Activated naive CD4-positive, alpha-beta T cell (primary cell): ENCODE data around the gene ATP2A1.

ENCODE experiments used
- DNase-seq, 4 experiments: peaks; one replicate each; lab custom pipeline; 2025; lab: John Stamatoyannopoulos, UW

Gene ATP2A1

GRCh38 chr16:28878083-28878926 is at the start of gene ATP2A1:
Gene ATP2A1, plus strand, starts transcription at chr16:28878488. Its CDS starts 184 bp downstream, at chr16:28878672.
- DNase-seq, result no peak

GRCh38 chr16:28829747-28830146 is 48.5 kb upstream of the ATP2A1 start:
- DNase-seq, result no peak

GRCh38 chr16:28830531-28830930 is 47.8 kb upstream of the ATP2A1 start:
- DNase-seq, result no peak

DNA sequence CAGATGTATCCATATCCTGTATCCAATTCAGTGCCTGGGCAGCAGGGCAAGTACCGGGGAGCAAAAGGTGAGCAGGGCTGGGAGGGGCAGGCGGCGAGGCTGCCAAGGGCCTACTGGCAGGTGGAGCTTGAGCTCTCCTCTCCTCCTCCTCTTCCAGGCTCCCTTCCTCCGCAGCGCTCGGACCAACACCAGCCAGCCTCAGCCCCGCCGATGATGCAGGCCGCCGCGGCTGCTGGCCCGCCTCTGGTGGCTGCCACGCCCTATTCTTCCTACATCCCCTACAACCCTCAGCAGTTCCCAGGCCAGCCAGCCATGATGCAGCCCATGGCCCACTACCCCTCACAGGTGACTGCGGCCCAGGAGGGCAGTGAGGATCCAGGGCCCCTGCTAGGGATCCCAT is 43.9 kb upstream of the ATP2A1 start:
- DNase-seq, result no peak

- no peak for DNase-seq
Observed at GRCh38 chr16:28834873-28835863, 43.1 kb upstream of the ATP2A1 start.

GRCh38 chr16:28835864-28836760 is 42.2 kb upstream of the ATP2A1 start:
- no peak for DNase-seq

DNA sequence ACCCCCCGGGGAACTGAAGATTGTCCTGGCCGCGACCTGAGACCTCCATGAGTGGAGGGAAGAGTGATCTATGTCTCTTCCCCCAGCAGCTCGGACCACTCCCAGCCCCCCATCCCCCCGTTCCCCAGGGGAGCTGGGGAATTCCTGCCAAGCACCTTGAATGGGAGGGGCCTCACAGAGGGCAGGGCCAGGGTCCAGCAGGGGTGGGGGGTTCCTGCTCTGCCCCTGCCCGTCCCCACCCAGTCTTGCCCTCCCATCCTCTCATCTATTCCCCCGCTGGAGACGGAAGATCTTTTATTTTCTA is 41.6 kb upstream of the ATP2A1 start:
- DNase-seq, result no peak

DNA sequence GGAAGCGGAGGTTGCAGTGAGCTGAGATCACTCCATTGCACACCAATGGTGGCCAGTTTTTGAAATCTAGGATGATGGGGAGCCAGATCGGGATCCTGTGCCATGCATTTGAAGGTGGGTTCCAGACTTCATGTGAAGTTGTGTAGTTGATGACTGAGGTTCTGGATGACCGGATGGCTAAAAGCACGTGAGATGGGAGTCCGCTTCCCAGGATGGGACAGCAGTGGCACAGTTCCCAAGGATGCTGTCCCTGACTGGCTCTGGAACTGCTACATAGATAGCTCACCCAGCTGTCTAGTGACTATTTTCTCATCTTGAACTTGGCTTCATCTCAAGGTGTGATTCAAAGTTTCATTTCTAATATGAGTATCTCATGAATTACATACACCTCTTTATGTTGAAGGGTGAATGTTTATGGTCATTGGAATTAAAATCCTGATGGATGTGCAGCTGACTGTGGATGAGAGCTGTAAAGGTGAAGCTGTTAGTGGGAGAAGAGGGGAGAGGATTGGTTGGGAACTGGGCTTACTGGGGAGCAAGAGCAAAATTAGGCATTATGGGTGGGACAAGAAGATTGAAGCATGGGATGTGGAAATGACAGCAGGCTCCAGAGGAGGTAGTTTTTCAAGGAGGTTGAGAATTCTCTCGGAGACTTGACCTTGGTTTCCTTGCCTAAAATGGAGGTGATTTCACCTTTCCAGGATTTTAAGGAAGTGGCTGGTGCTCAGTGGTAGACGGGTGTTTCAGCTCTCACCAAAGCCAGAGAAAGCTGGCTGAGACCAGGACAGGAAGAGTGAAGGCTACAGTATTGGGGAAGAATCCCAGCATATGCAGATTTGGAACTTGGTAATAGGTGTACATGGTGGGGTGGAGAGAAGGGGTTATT is 40.4 kb upstream of the ATP2A1 start:
- no peak for DNase-seq

GRCh38 chr16:28838558-28838918 is 39.8 kb upstream of the ATP2A1 start:
- DNase-seq, result no peak

GRCh38 chr16:28839004-28839639 is 39.2 kb upstream of the ATP2A1 start:
- no peak for DNase-seq

DNA sequence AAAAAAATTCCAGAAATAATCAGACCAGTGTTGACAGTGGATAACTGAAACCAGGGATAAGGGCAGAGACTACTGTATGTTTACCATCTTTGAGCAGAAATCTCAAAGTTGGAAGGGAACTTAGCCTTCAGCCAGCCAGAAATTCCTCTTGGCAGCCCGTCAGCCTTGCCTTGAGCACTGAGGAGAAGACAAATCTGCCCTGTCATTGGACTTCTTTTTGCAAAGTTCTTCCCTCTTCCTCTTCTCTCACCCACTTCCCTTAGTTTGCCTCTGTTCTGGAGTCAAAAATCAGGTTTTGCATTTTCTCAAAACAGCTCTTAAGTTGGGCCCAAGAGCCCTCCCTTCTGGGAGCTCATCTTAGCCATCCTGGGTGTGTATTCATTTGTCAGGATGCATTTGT is 38.4 kb upstream of the ATP2A1 start:
- DNase-seq, result no peak

DNA sequence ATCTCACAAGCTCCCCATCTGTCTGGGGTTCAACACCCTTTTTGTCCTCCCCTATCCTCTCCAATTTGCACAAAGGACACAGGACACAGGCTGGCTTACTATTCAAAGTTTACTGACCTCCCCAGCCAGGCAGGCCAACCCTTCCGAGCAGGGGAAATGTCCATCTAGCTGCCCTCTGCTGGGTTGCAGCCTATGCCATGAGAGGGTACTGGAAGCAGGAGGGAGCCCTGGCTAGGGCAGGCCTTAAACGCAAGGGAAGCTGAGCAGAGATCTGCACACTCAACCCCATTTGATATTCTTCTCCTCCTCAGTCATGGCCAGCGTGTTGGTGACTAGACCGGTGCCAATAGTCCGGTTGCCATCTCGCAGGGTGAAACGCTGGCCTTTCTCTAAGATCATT is 35.6 kb upstream of the ATP2A1 start:
- no peak for DNase-seq

DNA sequence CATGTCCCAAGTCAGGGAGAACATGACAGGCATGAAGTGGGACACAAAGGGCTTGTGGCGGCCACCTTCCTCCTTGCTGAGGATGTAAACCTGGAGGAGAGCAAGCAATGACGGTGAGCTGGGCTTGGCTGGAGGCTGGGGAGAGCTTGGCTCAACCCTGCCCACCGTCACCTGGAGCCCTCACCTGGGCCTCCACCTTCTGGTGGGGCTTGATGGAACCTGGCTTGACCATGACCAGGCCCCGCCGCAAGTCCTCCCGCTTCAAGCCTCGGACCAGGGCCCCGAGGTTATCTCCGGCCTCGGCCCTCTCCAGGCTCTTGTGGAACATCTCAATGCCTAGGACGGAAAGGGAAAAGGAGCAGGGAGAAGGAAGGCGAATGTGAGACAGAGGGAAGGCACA is 34.5 kb upstream of the ATP2A1 start:
- no peak for DNase-seq

DNA sequence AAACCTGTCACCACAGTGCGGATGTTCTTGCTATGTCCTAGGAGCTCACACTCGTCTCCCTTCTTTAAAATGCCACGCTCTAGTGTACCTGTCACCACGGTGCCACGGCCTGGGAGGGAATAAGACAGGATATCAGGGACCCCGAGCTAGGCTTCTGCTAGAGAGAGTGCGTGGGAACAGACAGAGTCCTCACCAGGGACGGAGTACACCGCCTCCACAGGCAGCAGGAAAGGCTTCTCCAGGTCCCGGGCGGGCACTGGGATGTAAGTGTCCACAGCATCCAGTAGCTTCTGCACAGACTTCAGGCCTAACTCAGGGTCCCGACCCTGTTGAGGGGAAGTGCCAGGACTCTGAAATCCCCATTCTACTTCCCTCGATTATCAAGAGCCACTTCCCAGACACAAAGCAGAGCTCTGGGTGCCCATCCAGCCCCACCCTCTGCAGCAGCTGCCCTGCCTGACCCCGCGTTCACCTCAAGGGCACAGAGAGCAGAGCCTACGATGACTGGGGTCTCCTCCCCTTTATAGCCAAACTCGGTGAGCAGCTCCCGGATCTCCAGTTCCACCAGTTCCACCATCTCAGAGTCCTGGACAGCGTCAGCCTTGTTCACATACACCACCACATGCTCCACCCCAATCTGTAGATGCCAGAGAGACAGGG is 33.9 kb upstream of the ATP2A1 start:
- DNase-seq, result no peak

- no peak for DNase-seq
Observed at GRCh38 chr16:28845293-28845692, 33.0 kb upstream of the ATP2A1 start.

DNA sequence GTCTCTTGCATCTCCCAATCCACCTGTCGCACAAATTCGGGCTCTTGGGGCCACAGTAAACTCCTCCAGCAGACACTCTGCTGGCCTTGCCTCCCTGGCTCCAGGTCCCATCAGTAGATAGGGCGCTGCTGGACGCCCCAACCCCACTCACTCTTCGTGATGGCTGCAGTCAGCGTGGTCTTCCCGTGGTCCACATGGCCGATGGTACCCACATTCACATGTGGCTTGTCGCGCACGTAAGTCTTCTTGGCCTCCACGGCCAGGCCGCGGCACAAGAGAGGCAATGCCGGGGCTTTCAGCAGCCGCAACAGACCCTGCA is 32.6 kb upstream of the ATP2A1 start:
- no peak for DNase-seq

DNA sequence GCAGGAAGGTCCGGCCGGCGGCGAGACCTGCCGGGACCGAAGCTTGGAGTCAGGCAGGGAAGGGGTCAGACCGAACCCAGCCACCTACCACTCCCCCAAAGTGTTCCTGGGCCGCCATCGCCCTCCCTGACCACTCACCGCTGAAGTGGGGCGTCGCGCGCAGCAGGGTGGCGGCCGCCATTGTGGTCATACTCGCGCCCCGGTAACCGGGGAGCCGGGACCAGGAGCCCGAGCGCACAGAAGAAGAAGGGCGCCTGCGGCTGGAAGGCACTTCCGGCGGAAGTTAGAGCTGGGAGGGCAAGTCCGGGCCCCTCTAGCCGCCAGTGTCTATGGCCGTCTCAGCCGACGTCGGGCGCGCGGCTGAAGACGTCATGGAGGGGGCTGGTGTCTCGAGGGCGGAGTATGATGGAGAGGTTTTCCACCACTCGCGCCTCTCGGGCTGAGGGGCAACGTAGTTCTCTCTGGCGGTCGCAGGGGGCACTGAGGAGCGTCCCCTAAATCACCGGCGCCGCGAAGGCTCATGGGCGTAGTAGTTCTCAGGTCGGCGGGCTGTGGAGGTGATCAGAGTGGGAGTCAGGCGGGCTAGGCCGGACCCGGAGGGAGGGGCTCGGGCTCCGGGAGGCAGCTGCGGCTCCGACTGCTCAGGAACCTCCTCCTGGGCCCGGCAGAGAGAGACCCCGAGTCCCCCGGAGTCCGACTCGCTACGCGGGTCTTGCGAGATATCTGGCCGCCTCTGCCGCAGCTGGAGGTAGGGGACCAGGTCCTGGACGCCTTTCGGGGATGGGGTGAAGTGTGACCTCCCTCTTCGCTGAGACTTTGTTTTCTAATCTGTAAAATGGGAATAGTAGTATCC is 32.0 kb upstream of the ATP2A1 start, which contains the start of gene TUFM:
Gene TUFM, minus strand, starts transcription at position 269 of the 853 bp plus-strand sequence. Its CDS starts 79 bp downstream, at position 190.
- peak; percentile 93 to 96 (median 95) for DNase-seq

- DNase-seq, result no peak
Observed at GRCh38 chr16:28846933-28847273, 31.4 kb upstream of the ATP2A1 start.

GRCh38 chr16:28858421-28858820 is 19.9 kb upstream of the ATP2A1 start:
- no peak for DNase-seq
